HL-60/S4 treated with retinoic acid at 250 ng/mL for 4 days and 3 days (cell line): Measurements from ENCODE around the gene CCDC18.
"Not testable (repeated sequence)": the region's sequence is repeated elsewhere in the genome, so short reads cannot be mapped to it uniquely, and the experiment has no call there.

Experiments
- in situ Hi-C: fragments of 300-500 bp; cut with MboI; formaldehyde crosslinking; loops from 2 replicates; pipeline ENCODE4 v1.7.0; 2022; ENCODE audit warnings: low sequenced_read_pairs

Gene CCDC18

GRCh38 chr1:93170141-93170678 is 10.3 kb upstream of the CCDC18 start:
- in situ Hi-C loops: not testable (repeated sequence)

- in situ Hi-C loops: no loop called here
Observed at GRCh38 chr1:93171549-93172034, 8.9 kb upstream of the CCDC18 start.

- in situ Hi-C loops: no loop called here
Observed at GRCh38 chr1:93172778-93173177, 7.7 kb upstream of the CCDC18 start.

GRCh38 chr1:93174638-93175037 is 5.9 kb upstream of the CCDC18 start:
- in situ Hi-C loops: not testable (repeated sequence)

- in situ Hi-C loops: no loop called here
Observed at GRCh38 chr1:93177991-93178390, 2.5 kb upstream of the CCDC18 start.

- in situ Hi-C loops: no loop called here
Observed at GRCh38 chr1:93178418-93178817, 2.1 kb upstream of the CCDC18 start.

GRCh38 chr1:93179886-93180722 is 420 bp upstream of the CCDC18 start, which contains the start of gene TMED5:
Gene TMED5, minus strand, starts transcription at chr1:93180413. Its CDS starts 171 bp downstream, at chr1:93180242.
- in situ Hi-C loops: no loop called here

- in situ Hi-C loops: no loop called here
Observed at GRCh38 chr1:93186667-93187066, 6.1 kb downstream of the CCDC18 start.

- in situ Hi-C loops: no loop called here
Observed at GRCh38 chr1:93190432-93190831, 9.9 kb downstream of the CCDC18 start.

- in situ Hi-C loops: no loop called here
Observed at GRCh38 chr1:93194231-93194990, 13.9 kb downstream of the CCDC18 start.

- in situ Hi-C loops: no loop called here
Observed at GRCh38 chr1:93196591-93196990, 16.1 kb downstream of the CCDC18 start.

GRCh38 chr1:93199150-93199549 is 18.6 kb downstream of the CCDC18 start:
- in situ Hi-C loops: no loop called here

- in situ Hi-C loops: no loop called here
Observed at GRCh38 chr1:93200086-93200620, 19.6 kb downstream of the CCDC18 start.

GRCh38 chr1:93200714-93201113 is 20.2 kb downstream of the CCDC18 start:
- in situ Hi-C loops: no loop called here

GRCh38 chr1:93205892-93206566 is 25.5 kb downstream of the CCDC18 start:
- in situ Hi-C loops: no loop called here

GRCh38 chr1:93206567-93206954 is 26.0 kb downstream of the CCDC18 start:
- in situ Hi-C loops: no loop called here

- in situ Hi-C loops: no loop called here
Observed at GRCh38 chr1:93207211-93207610, 26.7 kb downstream of the CCDC18 start.

GRCh38 chr1:93215322-93215721 is 34.8 kb downstream of the CCDC18 start:
- in situ Hi-C loops: no loop called here

- in situ Hi-C loops: no loop called here
Observed at GRCh38 chr1:93219443-93219842, 38.9 kb downstream of the CCDC18 start.

- in situ Hi-C loops: not testable (repeated sequence)
Observed at GRCh38 chr1:93220716-93221115, 40.2 kb downstream of the CCDC18 start.

GRCh38 chr1:93221913-93222312 is 41.4 kb downstream of the CCDC18 start:
- in situ Hi-C loops: no loop called here
